Small intestine (tissue), 7 donors: ENCODE measurements around the gene VPS25. TPM values are rescaled to one million over a fixed set of nuclear protein-coding genes. Genes with fewer than 3 reads are reported as not detected.
A peak's percentile ranks its signal among the peaks of the same experiment; 100 is the strongest.
"Not testable (repeated sequence)": the region's sequence is repeated elsewhere in the genome, so short reads cannot be mapped to it uniquely, and the experiment has no call there.

Experiments used
- DNase-seq, 2 donors: peaks; one replicate each; pipeline versions ENCODE4 v3.0.0 to v3.0.0-alpha.2; 2013
- FAIRE-seq: peaks from 2 replicates; lab custom pipeline; 2012; peaks lifted over from hg19 to GRCh38; lab: Jason Lieb, UNC
- H3K27ac ChIP-seq, 3 donors: one replicate each; pipeline ENCODE4 v1.5.1; 2013; ENCODE audit warnings: low read length in 2 of 3, mild to moderate bottlenecking in 2 of 3, control low read depth in 1 of 3, inconsistent platforms in 1 of 3, low read depth in 1 of 3, moderate library complexity in 1 of 3
- H3K27me3 ChIP-seq, 3 donors: one replicate each; pipeline ENCODE4 v1.6.1; 2013; ENCODE audit warnings: low read length in 3 of 3, inconsistent platforms in 1 of 3; ENCODE audit not compliant: control insufficient read depth in 3 of 3, insufficient read depth in 3 of 3
- H3K36me3 ChIP-seq, 3 donors: one replicate each; pipeline ENCODE4 v1.6.1; 2013; ENCODE audit warnings: low read length in 3 of 3, inconsistent platforms in 1 of 3, low read depth in 1 of 3, mild to moderate bottlenecking in 1 of 3, moderate library complexity in 1 of 3; ENCODE audit not compliant: control insufficient read depth in 3 of 3, insufficient read depth in 2 of 3
- H3K4me1 ChIP-seq, 3 donors: one replicate each; pipeline ENCODE4 v1.6.1; 2013; ENCODE audit warnings: low read length in 2 of 3, inconsistent platforms in 1 of 3, low read depth in 1 of 3, mild to moderate bottlenecking in 1 of 3, moderate library complexity in 1 of 3; ENCODE audit not compliant: control insufficient read depth in 3 of 3, insufficient read depth in 2 of 3
- H3K4me3 ChIP-seq, 3 donors: one replicate each; pipeline ENCODE4 v1.5.1; 2013; ENCODE audit warnings: low read length in 3 of 3, control low read depth in 1 of 3, inconsistent platforms in 1 of 3, low read depth in 1 of 3, mild to moderate bottlenecking in 1 of 3, moderate library complexity in 1 of 3
- H3K9me3 ChIP-seq, 2 donors: one replicate each; pipeline ENCODE4 v1.6.1; 2013; ENCODE audit warnings: low read depth in 1 of 2, low read length in 1 of 2; ENCODE audit not compliant: control insufficient read depth in 2 of 2, insufficient read depth in 1 of 2
- WGBS, 3 donors: extraction: QIAGEN DNeasy Blood & Tissue Kit; methylation state at CpG; one replicate each; pipeline ENCODE4 v1.1.7; 2013; 5-methylcytosine and 5-hydroxymethylcytosine counted together
- polyA plus RNA-seq, 4 donors: library from polyadenylated mRNA; stranded (reverse) in 3 of 4; unstranded in 1 of 4; fragments of 200-250 nt in 3 of 4; fragments of 120-200 nt in 1 of 4; gene quantifications; one replicate each; pipeline versions ENCODE4 v1.2.1 to v1.2.3, GENCODE V29; 2013
- donor health status: healthy with polysubstance abuse.
- donor health status: control.
- donor health status: control.
- donor health status: Bipolar disorder and iron deficiency.
- donor health status: healthy.

VPS25 gene
- polyA plus RNA-seq, 4 donors: 85.7 to 117 (median 94.3) TPM

GRCh38 chr17:42760652-42761581 is 12.3 kb upstream of the VPS25 start, which contains the start of gene RAMP2:
TSS of gene RAMP2 (plus strand) at chr17:42761227. CDS start at chr17:42761262, 35 bp downstream.
- WGBS, 3 donors: 3 to 5% (median 4%) methylated on average over 54 to 92 of the region's 92 CpGs
- peaks cover 0 to 12% (median 3%) of the 10 kb centered on the region in 3 donors for H3K27me3 ChIP-seq
- H3K9me3 ChIP-seq: no peaks in the 10 kb centered on the region
- H3K4me1 ChIP-seq: peaks cover 0 to 22% (median 0%) of the 10 kb centered on the region in 3 donors
- FAIRE-seq (no peak), DNase-seq (peak; percentile 11 to 63)
- H3K4me3 ChIP-seq: peak within 1 kb of the TSS; percentile 20 to 57 (median 50)
- H3K36me3 ChIP-seq: no peaks in the 10 kb centered on the region
- peak within 1 kb of the TSS in 2 of 3 donors; percentile 1 to 24 for H3K27ac ChIP-seq

- H3K4me1 ChIP-seq: peaks cover 0 to 22% (median 0%) of the 10 kb centered on the region in 3 donors
Measured at GRCh38 chr17:42761638-42762037, 11.6 kb upstream of the VPS25 start.

GRCh38 chr17:42766124-42766523 is 7.1 kb upstream of the VPS25 start:
- Histone ChIP-seq H3K4me1 (peaks cover 0 to 11% (median 0%) of the 10 kb centered on the region in 3 donors), H3K27ac (no peak overlapping the region), H3K27me3 (peaks cover 0 to 8% (median 3%) of the 10 kb centered on the region in 3 donors), H3K9me3 (no peaks in the 10 kb centered on the region), H3K36me3 (no peaks in the 10 kb centered on the region), H3K4me3 (no peak overlapping the region)
- DNase-seq: no peak
- 75 to 83% (median 78%) methylated on average over 5 to 6 of the region's 6 CpGs for WGBS, 3 donors
- FAIRE-seq: no peak

More at GRCh38 chr17:42761638-42762037, 11.6 kb upstream of the VPS25 start:
- DNase-seq (no peak), FAIRE-seq (no peak)
- peak overlapping the region in 2 of 3 donors; percentile 1 to 24 for H3K27ac ChIP-seq
- H3K4me3 ChIP-seq: peak overlapping the region in 2 of 3 donors; percentile 48 to 50
- peaks cover 0 to 12% (median 3%) of the 10 kb centered on the region in 3 donors for H3K27me3 ChIP-seq
- H3K9me3 ChIP-seq: no peaks in the 10 kb centered on the region
- H3K36me3 ChIP-seq: no peaks in the 10 kb centered on the region
- WGBS, 3 donors: 31 to 62% (median 48%) methylated on average over 9 to 12 of the region's 12 CpGs

GRCh38 chr17:42767512-42767911 is 5.7 kb upstream of the VPS25 start:
- Histone ChIP-seq H3K36me3 (no peaks in the 10 kb centered on the region), H3K4me3 (no peak overlapping the region), H3K27ac (no peak overlapping the region), H3K9me3 (no peaks in the 10 kb centered on the region), H3K4me1 (peaks cover 0 to 4% (median 0%) of the 10 kb centered on the region in 3 donors), H3K27me3 (peaks cover 0 to under 1% (median 0%) of the 10 kb centered on the region in 3 donors)
- no peak for DNase-seq
- FAIRE-seq: no peak

GRCh38 chr17:42768006-42768405 is 5.2 kb upstream of the VPS25 start:
- not testable (repeated sequence) for H3K9me3 ChIP-seq, H3K27me3 ChIP-seq, FAIRE-seq, H3K27ac ChIP-seq, H3K4me3 ChIP-seq, H3K4me1 ChIP-seq, DNase-seq, H3K36me3 ChIP-seq
- WGBS, 3 donors: 59 to 70% (median 64%) methylated on average over 9 of the region's 9 CpGs

- FAIRE-seq, DNase-seq, H3K4me1 ChIP-seq, H3K9me3 ChIP-seq, H3K27me3 ChIP-seq, H3K36me3 ChIP-seq, H3K27ac ChIP-seq, H3K4me3 ChIP-seq: not testable (repeated sequence)
- WGBS, 3 donors: 70 to 73% (median 70%) methylated on average over 10 of the region's 10 CpGs
Measured at GRCh38 chr17:42769964-42770363, 3.3 kb upstream of the VPS25 start.

GRCh38 chr17:42772945-42773289 is 332 bp upstream of the VPS25 start:
- H3K36me3 ChIP-seq: peaks cover 7 to 29% (median 7%) of the 10 kb centered on the region in 3 donors
- 0 to 2% (median 0%) methylated on average over 3 of the region's 3 CpGs for WGBS, 3 donors
- DNase-seq (no peak), FAIRE-seq (no peak)
- peaks cover 3 to 7% (median 5%) of the 10 kb centered on the region in 3 donors for H3K4me1 ChIP-seq
- no peaks in the 10 kb centered on the region for H3K27me3 ChIP-seq
- H3K27ac ChIP-seq: peak overlapping the region in 2 of 3 donors; percentile 75 to 91
- peak overlapping the region; percentile 78 to 83 (median 80) for H3K4me3 ChIP-seq
- H3K9me3 ChIP-seq: no peaks in the 10 kb centered on the region

GRCh38 chr17:42774066-42774745 is 957 bp downstream of the VPS25 start:
- Histone ChIP-seq H3K4me3 (peak overlapping the region in 2 of 3 donors; percentile 78 to 80), H3K36me3 (peaks cover 7 to 42% (median 9%) of the 10 kb centered on the region in 3 donors), H3K27me3 (no peaks in the 10 kb centered on the region), H3K27ac (peak overlapping the region in 2 of 3 donors; percentile 75 to 91), H3K4me1 (peaks cover 3 to 12% (median 5%) of the 10 kb centered on the region in 3 donors), H3K9me3 (no peaks in the 10 kb centered on the region)
- FAIRE-seq (no peak), DNase-seq (no peak)
- 70 to 78% (median 72%) methylated on average over 3 of the region's 3 CpGs for WGBS, 3 donors
